HCT116 (cell line): Measurements from ENCODE around the gene ERN1. TPM values are rescaled to one million over a fixed set of nuclear protein-coding genes. Genes with fewer than 3 reads are reported as not detected.

Experiments
- ATAC-seq: fragments of 200-7000 bp; cut with Tn5 transposase; 2 replicates; pipeline ENCODE4 v1.9.1; 2020; ENCODE audit warnings: mild to moderate bottlenecking, moderate library complexity
- BruUV-seq: library from RNA; stranded (reverse); fragments of 400-500 nt; replicated peaks from 2 replicates; lab custom pipeline; 2021; lab: Mats Ljungman, UMichigan
- CTCF ChIA-PET: fragments of 300-600 bp; sonication (Branson Sonifier 250); formaldehyde crosslinking; loops from one replicate; lab custom pipeline; 2021; ENCODE audit warnings: antibody characterized with exemption; lab: Charles Lee
- POLR2A ChIA-PET: fragments of 300-600, 350-600 bp; sonication (Branson Sonifier 250); formaldehyde crosslinking; loops from one replicate; lab custom pipeline; 2021; ENCODE audit warnings: antibody characterized with exemption; lab: Charles Lee
- RAD21 ChIA-PET, 2 experiments: fragments of 300-600 bp; sonication (Branson Sonifier 250); formaldehyde crosslinking; loops; one replicate each; lab custom pipeline; 2023; ENCODE audit warnings: low total read pairs in 2 of 2; ENCODE audit not compliant: uncharacterized antibody in 2 of 2, unreplicated experiment in 2 of 2, low non-redundant PET in 1 of 2; lab: Charles Lee
- DNase-seq: peaks from one replicate; pipeline ENCODE4 v3.0.0-alpha.2; 2010; ENCODE audit warnings: low read depth, low spot score
- H2AFZ ChIP-seq: fragments of 200-600 bp; shearing (Covaris generic), sonication (generic); 2 replicates; pipeline ENCODE4 v1.6.1; 2017; ENCODE audit warnings: low read depth, mixed run types, mixed read lengths, antibody characterized with exemption, low read length; ENCODE audit not compliant: poor library complexity, severe bottlenecking
- H3K27ac ChIP-seq: 2 replicates; pipeline ENCODE4 v1.5.1; 2012; ENCODE audit warnings: low read depth, low read length
- H3K27me3 ChIP-seq: fragments of 200-600 bp; sonication (generic); 2 replicates; pipeline ENCODE4 v1.6.1; 2016; ENCODE audit warnings: mixed run types, low read length, mixed read lengths; ENCODE audit not compliant: insufficient read depth
- H3K36me3 ChIP-seq, 2 experiments: fragments of 200-500 bp in 1 of 2; fragments of 200-600 bp in 1 of 2; sonication (Bioruptor generic) in 1 of 2; sonication (generic) in 1 of 2; 2 replicates each; pipeline versions ENCODE4 v1.5.1 to v1.6.1; 2014 to 2016; ENCODE audit warnings: low read length in 2 of 2, inconsistent platforms in 1 of 2, mixed read lengths in 1 of 2, mixed run types in 1 of 2; ENCODE audit not compliant: insufficient read depth in 2 of 2, control insufficient read depth in 1 of 2
- H3K4me1 ChIP-seq, 2 experiments: fragments of 200-600 bp in 1 of 2; sonication (generic) in 1 of 2; 2 replicates each; pipeline versions ENCODE4 v1.5.1 to v1.6.1; 2012 to 2017; ENCODE audit warnings: low read length in 2 of 2, inconsistent platforms in 1 of 2, mild to moderate bottlenecking in 1 of 2, mixed read lengths in 1 of 2, mixed run types in 1 of 2, moderate library complexity in 1 of 2; ENCODE audit not compliant: insufficient read depth in 2 of 2, control insufficient read depth in 1 of 2
- H3K4me2 ChIP-seq: fragments of 200-600 bp; sonication (generic); 2 replicates; pipeline ENCODE4 v1.6.1; 2017; ENCODE audit warnings: mixed run types, low read length, mixed read lengths
- H3K4me3 ChIP-seq, 2 experiments: fragments of 200-600 bp in 1 of 2; sonication (generic) in 1 of 2; replicated peaks in 1 of 2; 2 replicates each; pipeline ENCODE4 v1.5.1; 2011 to 2016; ENCODE audit warnings: low read length in 2 of 2, control low read depth in 1 of 2, low read depth in 1 of 2, mild to moderate bottlenecking in 1 of 2, mixed read lengths in 1 of 2, mixed run types in 1 of 2
- H3K79me2 ChIP-seq: fragments of 200-600 bp; sonication (generic); 2 replicates; pipeline ENCODE4 v1.6.1; 2017; ENCODE audit warnings: mild to moderate bottlenecking, mixed run types, low read length, moderate library complexity, mixed read lengths; ENCODE audit not compliant: insufficient read depth
- H3K9ac ChIP-seq: fragments of 200-600 bp; sonication (generic); 2 replicates; pipeline ENCODE4 v1.6.1; 2016; ENCODE audit warnings: low read length, mixed read lengths
- H3K9me2 ChIP-seq: fragments of 200-600 bp; sonication (generic), shearing (Covaris generic); 2 replicates; pipeline ENCODE4 v1.6.1; 2017; ENCODE audit warnings: mixed run types, mild to moderate bottlenecking, moderate library complexity; ENCODE audit not compliant: insufficient read depth
- H3K9me3 ChIP-seq, 2 experiments: fragments of 200-500 bp in 1 of 2; fragments of 200-600 bp in 1 of 2; sonication (Bioruptor generic) in 1 of 2; sonication (generic) in 1 of 2; 2 replicates each; pipeline ENCODE4 v1.6.1; 2014 to 2017; ENCODE audit warnings: low read length in 2 of 2, mixed read lengths in 2 of 2, inconsistent platforms in 1 of 2, low read depth in 1 of 2, mild to moderate bottlenecking in 1 of 2, mixed run types in 1 of 2, moderate library complexity in 1 of 2; ENCODE audit not compliant: control insufficient read depth in 1 of 2, insufficient read depth in 1 of 2
- H4K20me1 ChIP-seq: fragments of 200-600 bp; sonication (generic), shearing (Covaris generic); 2 replicates; pipeline ENCODE4 v1.6.1; 2017; ENCODE audit warnings: mixed run types, mild to moderate bottlenecking, moderate library complexity; ENCODE audit not compliant: insufficient read depth
- ELF1 ChIP-seq: IDR thresholded peaks from 2 replicates; pipeline ENCODE4 v1.6.1; 2012; ENCODE audit warnings: low read depth, borderline replicate concordance
- EZH2 ChIP-seq: fragments of 200-600 bp; sonication (generic); IDR thresholded peaks from 2 replicates; pipeline ENCODE4 v1.6.1; 2017; ENCODE audit warnings: antibody characterized with exemption, mixed run types
- EZH2phosphoT487 ChIP-seq: fragments of 200-600 bp; IDR thresholded peaks from 2 replicates; pipeline ENCODE4 v1.6.1; 2018; ENCODE audit warnings: antibody characterized with exemption, borderline replicate concordance
- JUND ChIP-seq: IDR thresholded peaks from 2 replicates; pipeline ENCODE4 v1.6.1; 2012
- RAD21 ChIP-seq: IDR thresholded peaks from 2 replicates; pipeline ENCODE4 v1.6.1; 2012; ENCODE audit warnings: low read depth, mild to moderate bottlenecking
- SIN3A ChIP-seq: IDR thresholded peaks from 2 replicates; pipeline ENCODE4 v1.6.1; 2012; ENCODE audit warnings: low read depth
- SP1 ChIP-seq: IDR thresholded peaks from 2 replicates; pipeline ENCODE4 v1.6.1; 2012; ENCODE audit warnings: low read depth
- SRF ChIP-seq: IDR thresholded peaks from 2 replicates; pipeline ENCODE4 v1.6.1; 2012; ENCODE audit warnings: low read depth
- TCF7L2 ChIP-seq: IDR thresholded peaks from 2 replicates; pipeline ENCODE4 v1.7.0; 2011; ENCODE audit warnings: borderline replicate concordance, inconsistent platforms; ENCODE audit not compliant: insufficient read depth, insufficient read length; ENCODE audit errors: extremely low read depth
- YY1 ChIP-seq: IDR thresholded peaks from 2 replicates; pipeline ENCODE4 v1.6.1; 2011; ENCODE audit warnings: low read length, low read depth, moderate library complexity, mild to moderate bottlenecking; ENCODE audit not compliant: insufficient replicate concordance; ENCODE audit errors: extremely low read depth
- ZNF274 ChIP-seq: fragments of 200-500 bp; sonication (Bioruptor generic); IDR thresholded peaks from 2 replicates; pipeline ENCODE4 v1.6.1; 2014; ENCODE audit warnings: mild to moderate bottlenecking, low read depth, low read length, inconsistent platforms
- intact Hi-C: fragments of 100-400 bp; cut with micrococcal nuclease; formaldehyde crosslinking; loops from 2 replicates; pipeline ENCODE4 v1.10.0; 2022
- total RNA-seq: library from RNA; stranded (reverse); gene quantifications from one replicate; pipeline ENCODE4 v1.2.1, GENCODE V29; 2021; ENCODE audit not compliant: unreplicated experiment
- TF ChIP-seq, protein P1 (sequence below): IDR thresholded peaks from 2 replicates; pipeline ENCODE4 v1.6.1; 2011; ENCODE audit warnings: mild to moderate bottlenecking, low read length, moderate library complexity; ENCODE audit not compliant: insufficient replicate concordance; ENCODE audit errors: extremely low read depth
- TF ChIP-seq, protein P2 (sequence below), 3 experiments: fragments of 200-600 bp in 1 of 3; sonication (generic) in 1 of 3; IDR thresholded peaks in 2 of 3; conservative IDR thresholded peaks in 1 of 3; 2 replicates each; pipeline ENCODE4 v1.5.1; 2012 to 2017; ENCODE audit warnings: low read depth in 2 of 3, low read length in 2 of 3, antibody characterized with exemption in 1 of 3, borderline replicate concordance in 1 of 3, control low read depth in 1 of 3, mild to moderate bottlenecking in 1 of 3, mixed read lengths in 1 of 3, mixed run types in 1 of 3, moderate library complexity in 1 of 3; ENCODE audit not compliant: insufficient read depth in 1 of 3
- TF ChIP-seq, protein P3 (sequence below): IDR thresholded peaks from 2 replicates; pipeline ENCODE4 v1.6.1; 2012
- TF ChIP-seq, protein P4 (sequence below): IDR thresholded peaks from 2 replicates; pipeline ENCODE4 v1.6.1; 2012; ENCODE audit warnings: low read depth
- TF ChIP-seq, protein P5 (sequence below): IDR thresholded peaks from 2 replicates; pipeline ENCODE4 v1.6.1; 2012

Gene ERN1
- total RNA-seq, 1 experiment from 2014 or later = 28.2 TPM

DNA sequence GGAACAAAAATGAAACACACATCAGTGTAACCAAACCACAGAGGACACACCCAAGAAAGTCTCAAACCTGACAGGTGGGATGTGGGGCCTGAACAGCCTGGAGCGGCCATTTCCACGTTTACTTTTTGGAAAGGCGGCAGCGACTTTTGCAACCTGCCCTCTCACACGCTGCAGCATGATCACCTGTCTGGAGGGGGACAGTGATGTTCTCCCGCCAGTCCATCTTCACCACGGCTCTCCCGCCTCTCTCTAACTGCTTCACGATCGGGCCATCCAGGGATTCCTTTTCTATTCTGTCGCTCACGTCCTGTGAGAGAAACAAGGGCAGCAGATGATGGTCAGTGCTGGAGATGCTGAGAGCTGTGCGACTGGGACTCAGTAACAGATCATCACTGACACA, 84.8 kb downstream of the ERN1 start:
- no TSS peak for BruUV-seq
- intact Hi-C loops = no loop called here
- ChIA-PET CTCF (interaction anchor here (1.4 kb wide), 1 partner anchor 16 kb away, joined by 4 read pairs; no protein-coding TSS in a partner anchor), POLR2A (no interaction called here), RAD21 (no interaction called here)
- Histone ChIP-seq H3K9me2 (no peaks in the 10 kb centered on the region), H3K9me3 (no peaks in the 10 kb centered on the region), H3K4me1 (no peaks in the 10 kb centered on the region), H2AFZ (no peak overlapping the region), H3K27ac (no peak overlapping the region), H3K79me2 (no peaks in the 10 kb centered on the region), H3K36me3 (peaks cover 0 to 14% of the 10 kb centered on the region in 2 experiments; a peak in 3 of 4 replicates), H3K9ac (no peak overlapping the region), H3K4me2 (no peak overlapping the region), H3K27me3 (no peaks in the 10 kb centered on the region), H4K20me1 (no peaks in the 10 kb centered on the region), H3K4me3 (no peak overlapping the region)
- no peak for ATAC-seq
- TF ChIP-seq SRF (no peak), ELF1 (no peak), JUND (no peak), ZNF274 (no peak), RAD21 (no peak), TCF7L2 (no peak), YY1 (no peak), SP1 (no peak), EZH2phosphoT487 (no peak), SIN3A (no peak), EZH2 (no peak)
- TF ChIP-seq, protein P1, sequence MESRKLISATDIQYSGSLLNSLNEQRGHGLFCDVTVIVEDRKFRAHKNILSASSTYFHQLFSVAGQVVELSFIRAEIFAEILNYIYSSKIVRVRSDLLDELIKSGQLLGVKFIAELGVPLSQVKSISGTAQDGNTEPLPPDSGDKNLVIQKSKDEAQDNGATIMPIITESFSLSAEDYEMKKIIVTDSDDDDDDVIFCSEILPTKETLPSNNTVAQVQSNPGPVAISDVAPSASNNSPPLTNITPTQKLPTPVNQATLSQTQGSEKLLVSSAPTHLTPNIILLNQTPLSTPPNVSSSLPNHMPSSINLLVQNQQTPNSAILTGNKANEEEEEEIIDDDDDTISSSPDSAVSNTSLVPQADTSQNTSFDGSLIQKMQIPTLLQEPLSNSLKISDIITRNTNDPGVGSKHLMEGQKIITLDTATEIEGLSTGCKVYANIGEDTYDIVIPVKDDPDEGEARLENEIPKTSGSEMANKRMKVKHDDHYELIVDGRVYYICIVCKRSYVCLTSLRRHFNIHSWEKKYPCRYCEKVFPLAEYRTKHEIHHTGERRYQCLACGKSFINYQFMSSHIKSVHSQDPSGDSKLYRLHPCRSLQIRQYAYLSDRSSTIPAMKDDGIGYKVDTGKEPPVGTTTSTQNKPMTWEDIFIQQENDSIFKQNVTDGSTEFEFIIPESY = no peak
- TF ChIP-seq, protein P2, sequence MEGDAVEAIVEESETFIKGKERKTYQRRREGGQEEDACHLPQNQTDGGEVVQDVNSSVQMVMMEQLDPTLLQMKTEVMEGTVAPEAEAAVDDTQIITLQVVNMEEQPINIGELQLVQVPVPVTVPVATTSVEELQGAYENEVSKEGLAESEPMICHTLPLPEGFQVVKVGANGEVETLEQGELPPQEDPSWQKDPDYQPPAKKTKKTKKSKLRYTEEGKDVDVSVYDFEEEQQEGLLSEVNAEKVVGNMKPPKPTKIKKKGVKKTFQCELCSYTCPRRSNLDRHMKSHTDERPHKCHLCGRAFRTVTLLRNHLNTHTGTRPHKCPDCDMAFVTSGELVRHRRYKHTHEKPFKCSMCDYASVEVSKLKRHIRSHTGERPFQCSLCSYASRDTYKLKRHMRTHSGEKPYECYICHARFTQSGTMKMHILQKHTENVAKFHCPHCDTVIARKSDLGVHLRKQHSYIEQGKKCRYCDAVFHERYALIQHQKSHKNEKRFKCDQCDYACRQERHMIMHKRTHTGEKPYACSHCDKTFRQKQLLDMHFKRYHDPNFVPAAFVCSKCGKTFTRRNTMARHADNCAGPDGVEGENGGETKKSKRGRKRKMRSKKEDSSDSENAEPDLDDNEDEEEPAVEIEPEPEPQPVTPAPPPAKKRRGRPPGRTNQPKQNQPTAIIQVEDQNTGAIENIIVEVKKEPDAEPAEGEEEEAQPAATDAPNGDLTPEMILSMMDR (IDR thresholded peaks at IDR 0.05 in 2 of 3, conservative IDR thresholded peaks at IDR 0.05 in 1 of 3; ENCODE audit: borderline replicate concordance in 1 of 3, insufficient read depth in 1 of 3, low read depth in 2 of 3, low read length in 2 of 3) = no peak
- TF ChIP-seq, protein P3, sequence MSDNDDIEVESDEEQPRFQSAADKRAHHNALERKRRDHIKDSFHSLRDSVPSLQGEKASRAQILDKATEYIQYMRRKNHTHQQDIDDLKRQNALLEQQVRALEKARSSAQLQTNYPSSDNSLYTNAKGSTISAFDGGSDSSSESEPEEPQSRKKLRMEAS = no peak
- TF ChIP-seq, protein P4, sequence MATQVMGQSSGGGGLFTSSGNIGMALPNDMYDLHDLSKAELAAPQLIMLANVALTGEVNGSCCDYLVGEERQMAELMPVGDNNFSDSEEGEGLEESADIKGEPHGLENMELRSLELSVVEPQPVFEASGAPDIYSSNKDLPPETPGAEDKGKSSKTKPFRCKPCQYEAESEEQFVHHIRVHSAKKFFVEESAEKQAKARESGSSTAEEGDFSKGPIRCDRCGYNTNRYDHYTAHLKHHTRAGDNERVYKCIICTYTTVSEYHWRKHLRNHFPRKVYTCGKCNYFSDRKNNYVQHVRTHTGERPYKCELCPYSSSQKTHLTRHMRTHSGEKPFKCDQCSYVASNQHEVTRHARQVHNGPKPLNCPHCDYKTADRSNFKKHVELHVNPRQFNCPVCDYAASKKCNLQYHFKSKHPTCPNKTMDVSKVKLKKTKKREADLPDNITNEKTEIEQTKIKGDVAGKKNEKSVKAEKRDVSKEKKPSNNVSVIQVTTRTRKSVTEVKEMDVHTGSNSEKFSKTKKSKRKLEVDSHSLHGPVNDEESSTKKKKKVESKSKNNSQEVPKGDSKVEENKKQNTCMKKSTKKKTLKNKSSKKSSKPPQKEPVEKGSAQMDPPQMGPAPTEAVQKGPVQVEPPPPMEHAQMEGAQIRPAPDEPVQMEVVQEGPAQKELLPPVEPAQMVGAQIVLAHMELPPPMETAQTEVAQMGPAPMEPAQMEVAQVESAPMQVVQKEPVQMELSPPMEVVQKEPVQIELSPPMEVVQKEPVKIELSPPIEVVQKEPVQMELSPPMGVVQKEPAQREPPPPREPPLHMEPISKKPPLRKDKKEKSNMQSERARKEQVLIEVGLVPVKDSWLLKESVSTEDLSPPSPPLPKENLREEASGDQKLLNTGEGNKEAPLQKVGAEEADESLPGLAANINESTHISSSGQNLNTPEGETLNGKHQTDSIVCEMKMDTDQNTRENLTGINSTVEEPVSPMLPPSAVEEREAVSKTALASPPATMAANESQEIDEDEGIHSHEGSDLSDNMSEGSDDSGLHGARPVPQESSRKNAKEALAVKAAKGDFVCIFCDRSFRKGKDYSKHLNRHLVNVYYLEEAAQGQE = no peak
- TF ChIP-seq, protein P5, sequence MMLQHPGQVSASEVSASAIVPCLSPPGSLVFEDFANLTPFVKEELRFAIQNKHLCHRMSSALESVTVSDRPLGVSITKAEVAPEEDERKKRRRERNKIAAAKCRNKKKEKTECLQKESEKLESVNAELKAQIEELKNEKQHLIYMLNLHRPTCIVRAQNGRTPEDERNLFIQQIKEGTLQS = no peak
- DNase-seq = no peak
